RPMI8226 (cell line): Measurements from ENCODE around the gene SPTLC2.

Source experiments
- DNase-seq: peaks from one replicate; pipeline ENCODE4 v3.0.0-alpha.2; 2015

The SPTLC2 gene

DNA sequence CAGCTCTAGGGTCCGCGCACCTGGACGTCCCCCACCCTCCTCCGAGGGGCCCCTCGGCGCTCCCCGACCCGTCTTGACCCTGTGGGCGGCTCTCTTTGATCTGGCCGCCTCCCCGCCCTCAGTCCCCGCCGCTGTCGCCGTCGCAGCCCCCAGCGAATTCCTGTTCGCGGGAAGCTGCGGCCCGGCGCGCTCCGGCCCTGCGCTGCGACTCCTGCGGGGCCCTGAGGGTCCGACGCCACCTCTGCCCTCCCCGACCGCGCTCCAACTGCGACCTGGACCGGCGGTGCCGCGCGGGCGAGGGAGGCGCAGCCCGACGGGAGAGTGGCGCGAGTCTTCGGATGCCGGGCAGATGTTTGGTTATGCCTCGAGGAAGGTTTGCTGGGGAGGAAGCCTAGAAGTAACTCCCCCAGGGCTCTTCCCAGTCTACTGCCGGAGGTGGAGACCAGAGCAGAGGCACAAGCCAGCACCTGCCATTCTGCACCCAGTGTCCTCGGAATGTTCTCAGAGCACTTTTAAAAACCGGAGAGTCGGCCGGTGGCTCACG is 117.4 kb downstream of the SPTLC2 start:
- peak; percentile 39 for DNase-seq

DNA sequence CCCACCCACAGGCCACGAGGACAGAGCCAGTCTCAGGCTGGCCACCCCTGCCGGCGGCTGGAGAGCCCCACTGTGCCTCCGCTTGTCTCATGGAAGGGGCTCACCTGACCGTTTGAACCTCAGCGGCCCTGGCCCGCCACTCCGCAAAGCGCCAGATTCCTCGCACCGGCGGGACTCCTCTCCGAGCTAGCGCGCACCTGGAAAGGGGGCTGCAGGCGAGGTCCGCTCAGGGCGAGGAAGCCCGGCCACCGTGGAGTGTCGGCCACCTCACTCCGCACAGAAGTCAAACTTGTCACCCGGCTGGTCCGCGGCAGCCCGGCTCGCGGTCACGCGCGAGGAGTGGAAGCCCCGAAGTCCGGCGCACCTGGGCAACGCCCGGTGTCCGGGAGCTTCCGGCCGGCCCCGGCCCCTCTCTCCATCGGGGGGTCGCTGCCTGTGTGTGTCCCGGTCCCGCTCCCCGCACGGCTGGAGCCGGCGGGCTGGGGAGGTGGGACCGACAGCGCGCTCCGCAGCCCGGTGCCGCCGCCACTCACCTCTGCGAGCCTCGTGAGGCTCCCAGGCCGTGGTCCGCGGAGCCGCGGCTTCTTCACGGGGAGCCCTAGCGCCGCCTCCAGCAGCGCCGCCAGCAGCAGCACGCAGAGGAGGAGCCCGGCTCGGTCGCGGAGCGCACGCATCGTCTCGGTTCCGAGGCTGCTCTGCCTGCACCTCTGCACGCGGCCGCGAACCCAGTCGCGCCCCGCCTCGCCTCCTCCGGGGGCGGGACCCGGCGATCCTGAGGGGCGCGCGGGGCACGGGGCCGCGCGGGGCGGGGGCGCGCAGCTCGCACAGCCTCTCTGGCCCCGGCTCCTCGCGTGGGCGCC is 118.1 kb downstream of the SPTLC2 start, which contains the start of gene ISM2:
ISM2 (minus strand) TSS at position 697 of the 860 bp plus-strand sequence; CDS start at position 674, 23 bp downstream.
- peak; percentile 55 for DNase-seq

DNA sequence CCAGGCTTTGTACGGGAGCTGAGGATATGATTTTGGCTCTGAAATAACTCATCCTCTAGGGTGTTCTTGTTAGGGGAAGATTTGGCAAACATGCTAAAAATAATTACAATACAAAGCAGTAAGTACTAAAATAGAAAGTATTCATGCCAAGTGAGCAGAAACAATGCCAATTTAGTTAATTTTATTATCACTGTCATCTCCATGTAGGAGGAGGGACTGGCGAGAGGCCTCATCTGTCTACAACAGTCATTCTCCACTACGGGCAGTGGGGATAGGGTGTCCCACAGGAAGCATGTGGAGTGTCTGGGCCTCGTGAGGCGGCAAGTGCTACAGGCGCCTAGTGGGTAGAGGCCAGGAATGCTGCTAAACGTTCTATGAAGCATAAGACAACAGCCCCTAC is 121.1 kb downstream of the SPTLC2 start:
- DNase-seq, result peak; percentile 13

DNA sequence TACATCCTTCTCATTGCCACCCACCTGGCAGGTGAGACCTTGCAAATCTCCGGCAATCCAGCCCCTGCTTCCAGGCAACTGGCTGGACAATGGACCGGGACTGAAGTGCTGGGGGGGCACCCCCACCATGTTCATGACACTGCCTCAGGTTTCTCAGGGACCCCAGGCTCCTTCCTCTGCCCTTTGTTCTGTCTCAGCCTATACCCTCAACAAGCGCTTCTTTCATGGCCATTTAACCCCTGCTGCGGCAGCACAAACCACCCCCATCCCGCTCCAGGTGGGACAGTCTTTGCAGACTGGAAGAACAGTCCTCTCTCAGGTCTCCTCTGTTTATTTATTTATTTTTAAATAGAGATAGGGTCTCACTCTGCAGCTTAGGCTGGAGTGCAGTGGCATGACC is 125.4 kb downstream of the SPTLC2 start:
- DNase-seq, result no peak

DNA sequence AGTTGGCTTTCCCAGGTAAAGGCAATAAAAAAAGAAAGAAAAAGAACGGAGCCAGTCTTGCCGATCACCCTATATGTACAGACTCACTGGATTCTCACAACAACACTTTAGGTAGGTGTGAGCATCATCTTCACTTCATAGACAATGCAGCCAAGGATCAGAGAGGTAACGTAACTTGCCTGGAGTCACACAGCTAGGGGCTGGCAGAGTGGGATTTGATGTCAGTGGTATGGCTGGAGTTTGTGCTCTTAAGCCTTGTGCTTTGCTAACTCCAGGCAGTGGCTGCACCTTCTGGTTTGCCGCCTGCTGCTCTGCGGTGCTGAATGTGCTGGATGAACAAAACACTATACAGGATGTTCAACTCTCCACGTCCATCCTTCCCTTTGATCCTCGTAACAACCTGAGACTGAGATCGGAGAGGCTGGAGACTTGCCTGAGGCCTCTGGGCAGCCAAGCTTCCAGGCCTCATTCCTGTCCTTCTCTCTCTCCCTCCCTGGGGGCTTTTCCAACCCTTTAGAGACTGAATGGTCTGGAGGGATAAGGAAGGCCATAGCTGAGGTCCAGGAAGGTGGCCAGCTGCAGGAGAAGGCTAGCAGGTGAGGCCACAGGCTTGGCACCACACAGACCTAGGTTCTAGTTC is 126.0 kb downstream of the SPTLC2 start:
- no peak for DNase-seq

DNA sequence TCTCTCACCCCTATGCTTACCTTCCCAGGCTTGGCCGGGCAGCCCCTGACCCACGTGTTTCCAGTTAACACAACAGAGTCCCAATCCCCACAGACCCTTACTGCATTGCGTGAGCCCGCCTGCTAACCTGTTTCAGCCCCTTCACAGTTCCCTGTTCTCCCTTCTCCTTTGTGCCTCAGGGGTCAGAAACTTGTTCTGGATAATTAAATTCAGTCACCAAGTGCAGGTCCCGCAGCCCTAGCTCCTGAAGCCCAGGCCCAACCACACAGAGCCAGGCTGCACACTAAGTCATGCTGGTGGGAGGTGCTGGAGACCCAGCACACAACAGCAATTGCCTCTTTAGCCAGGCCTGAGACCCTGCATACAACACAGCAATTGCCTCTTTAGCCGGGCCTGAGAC is 127.4 kb downstream of the SPTLC2 start:
- DNase-seq, result no peak

DNA sequence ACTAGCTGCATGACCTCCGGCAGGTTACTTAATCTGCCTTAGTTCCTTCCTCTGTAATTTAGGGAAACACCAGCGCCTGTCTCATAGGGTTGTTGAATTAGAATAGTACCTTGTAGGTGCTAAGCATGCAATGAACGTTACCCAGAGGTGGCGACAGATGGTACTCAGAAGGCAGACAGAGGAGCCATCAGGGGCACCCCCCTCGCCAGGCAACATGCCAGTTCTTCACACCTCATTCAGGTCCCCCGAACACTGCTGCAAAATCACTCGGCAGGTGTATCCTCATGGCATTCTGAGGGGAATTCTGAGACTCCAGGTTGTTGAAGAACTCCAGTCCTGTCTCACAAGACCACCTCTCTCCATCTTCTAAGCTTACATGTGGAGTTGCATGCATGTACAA is 127.9 kb downstream of the SPTLC2 start:
- no peak for DNase-seq

DNA sequence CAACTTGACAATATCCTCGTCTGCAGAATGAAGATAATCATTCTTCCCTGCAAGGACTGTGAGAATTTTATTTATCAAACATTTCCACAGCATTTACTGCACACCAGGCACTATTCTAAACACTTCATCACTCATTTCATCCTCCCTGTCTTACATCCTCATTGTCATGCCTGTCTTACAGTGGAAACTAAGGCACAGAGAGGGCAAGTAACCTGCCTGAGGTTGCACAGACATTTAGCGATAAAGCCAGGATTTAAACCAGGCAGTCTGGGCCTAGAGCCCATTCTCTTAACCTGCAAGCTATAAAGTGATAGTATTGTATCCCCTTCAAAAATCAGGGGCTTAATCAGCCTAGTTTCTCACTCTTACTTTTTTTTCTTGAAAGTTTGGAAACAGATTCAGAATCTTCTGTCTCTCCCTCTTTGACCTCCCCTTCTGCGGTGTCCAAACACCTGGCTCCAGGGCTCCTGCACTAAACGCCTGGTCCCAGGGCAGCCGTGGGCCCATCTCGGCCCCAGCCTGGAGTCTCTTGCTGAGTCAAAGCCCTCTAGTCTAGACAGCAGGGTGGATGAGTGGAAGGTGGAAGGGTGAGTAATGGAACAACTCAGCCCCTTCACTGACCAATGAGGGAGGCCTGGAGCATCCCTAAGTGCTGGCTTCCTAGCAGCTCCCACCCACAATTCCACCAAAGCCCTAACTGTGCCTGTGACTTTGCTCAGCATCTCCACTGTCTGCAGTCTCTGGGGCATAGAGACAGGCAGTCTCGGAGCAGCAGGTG is 130.3 kb downstream of the SPTLC2 start:
- no peak for DNase-seq

DNA sequence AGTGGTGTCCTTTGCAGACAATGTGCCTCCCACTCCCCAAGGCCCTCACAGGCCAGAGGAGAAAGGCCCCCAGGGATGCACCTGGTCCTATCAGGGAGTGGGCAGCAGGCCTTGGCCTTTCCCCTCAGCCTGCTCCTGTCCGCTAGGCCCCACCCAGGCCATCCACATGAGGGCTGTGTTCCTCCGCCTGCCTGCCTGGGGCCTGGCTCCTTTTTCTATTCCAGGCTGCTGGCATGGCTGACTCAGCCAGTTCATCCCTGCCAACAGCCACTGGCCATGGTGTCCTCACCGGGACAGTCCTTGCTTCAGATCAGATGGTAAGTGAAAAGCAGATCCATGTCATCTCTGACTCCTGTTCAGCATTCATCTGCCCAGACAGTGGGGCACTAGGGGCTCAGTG is 131.2 kb downstream of the SPTLC2 start:
- DNase-seq, result no peak

DNA sequence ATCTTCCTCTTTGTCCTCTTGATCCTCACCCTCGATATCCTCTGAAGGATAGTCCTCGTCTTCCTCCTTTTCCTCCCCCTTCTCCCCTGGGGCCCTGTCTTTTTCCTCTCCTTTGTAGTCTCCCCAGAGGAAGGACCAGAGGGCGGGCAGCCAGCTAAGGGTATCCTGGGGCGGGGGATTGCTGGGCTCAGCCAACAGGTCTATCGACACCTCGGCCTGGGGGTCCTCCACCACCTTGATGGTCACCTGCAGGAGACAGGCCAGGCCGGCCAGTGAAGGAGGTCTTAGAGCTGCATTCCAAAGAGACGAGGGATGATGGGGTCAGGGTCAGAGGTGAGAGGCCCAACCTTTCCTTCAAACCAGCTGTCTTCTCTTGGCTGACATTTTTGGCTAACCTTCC is 134.0 kb downstream of the SPTLC2 start:
- no peak for DNase-seq

DNA sequence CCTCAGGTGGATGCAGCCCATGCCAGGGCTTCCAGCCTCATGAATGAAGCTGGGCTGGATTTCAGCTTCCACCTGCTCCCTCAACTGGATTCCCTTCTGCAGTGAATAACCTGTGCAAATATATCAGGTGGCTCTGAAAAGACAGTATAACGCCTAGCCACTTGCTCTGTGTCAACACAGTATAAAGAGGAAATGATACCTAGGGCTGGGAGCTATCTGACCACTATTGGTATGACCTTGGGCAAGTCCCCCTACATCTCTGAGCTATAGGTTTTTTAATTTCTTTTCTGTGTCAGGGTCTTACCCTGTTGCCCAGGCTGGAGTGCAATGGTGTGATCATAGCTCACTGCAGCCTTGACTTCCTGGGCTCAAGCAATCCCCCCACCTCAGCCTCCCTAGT is 137.6 kb downstream of the SPTLC2 start:
- DNase-seq, result peak; percentile 39

DNA sequence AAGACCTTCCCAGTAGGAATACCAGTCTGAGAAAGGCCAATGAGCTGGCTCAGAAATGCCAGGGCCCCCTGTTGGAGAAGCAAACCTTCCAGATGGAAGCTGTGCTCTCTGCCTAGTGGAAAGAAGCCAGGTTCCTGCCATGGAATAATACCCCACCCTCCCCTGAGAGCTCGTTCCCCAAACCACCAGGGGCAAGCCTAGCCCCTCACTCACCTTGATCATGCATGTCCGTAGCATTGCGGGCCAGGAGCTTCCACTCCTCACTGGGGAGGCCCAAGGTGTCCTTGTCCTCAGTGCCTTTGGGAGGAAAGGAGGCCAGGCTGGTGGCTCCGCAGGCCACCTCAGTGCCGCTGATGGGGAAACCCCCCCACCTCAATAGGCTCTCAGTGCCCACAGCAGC is 138.4 kb downstream of the SPTLC2 start:
- no peak for DNase-seq

DNA sequence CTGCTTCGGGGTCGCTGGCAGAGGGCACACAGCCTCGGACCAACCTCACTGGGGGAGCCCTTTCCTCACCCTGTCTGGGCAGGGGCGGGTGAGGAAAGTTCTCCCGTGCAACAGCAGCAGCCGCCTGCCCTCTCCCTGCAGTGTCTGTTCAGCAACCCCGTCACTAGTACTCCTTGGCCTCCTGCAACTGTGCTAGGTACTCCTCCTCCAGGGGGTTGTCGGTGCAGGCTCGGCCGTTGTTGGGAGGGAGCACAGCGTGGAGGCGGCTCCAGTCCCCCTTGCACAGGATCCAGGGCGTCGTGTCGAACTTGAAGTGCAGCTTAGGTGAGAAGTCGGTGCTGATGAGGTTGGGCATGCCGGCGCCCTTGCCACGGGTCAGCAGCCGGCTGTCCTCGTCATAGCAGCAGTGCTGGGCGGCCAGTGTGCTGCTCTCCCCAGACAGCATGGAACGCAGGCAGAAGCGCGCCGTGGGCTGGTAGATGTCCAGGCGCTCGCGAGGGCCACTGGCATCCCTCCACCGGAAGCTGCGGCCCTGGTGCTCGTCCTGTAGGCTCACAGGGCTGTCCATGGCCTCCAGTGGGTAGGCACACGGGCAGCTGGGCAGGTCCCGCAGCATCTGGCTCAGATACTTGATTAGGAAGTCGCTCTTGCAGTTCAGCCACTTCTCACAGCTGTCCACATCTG is 140.9 kb downstream of the SPTLC2 start:
- no peak for DNase-seq

DNA sequence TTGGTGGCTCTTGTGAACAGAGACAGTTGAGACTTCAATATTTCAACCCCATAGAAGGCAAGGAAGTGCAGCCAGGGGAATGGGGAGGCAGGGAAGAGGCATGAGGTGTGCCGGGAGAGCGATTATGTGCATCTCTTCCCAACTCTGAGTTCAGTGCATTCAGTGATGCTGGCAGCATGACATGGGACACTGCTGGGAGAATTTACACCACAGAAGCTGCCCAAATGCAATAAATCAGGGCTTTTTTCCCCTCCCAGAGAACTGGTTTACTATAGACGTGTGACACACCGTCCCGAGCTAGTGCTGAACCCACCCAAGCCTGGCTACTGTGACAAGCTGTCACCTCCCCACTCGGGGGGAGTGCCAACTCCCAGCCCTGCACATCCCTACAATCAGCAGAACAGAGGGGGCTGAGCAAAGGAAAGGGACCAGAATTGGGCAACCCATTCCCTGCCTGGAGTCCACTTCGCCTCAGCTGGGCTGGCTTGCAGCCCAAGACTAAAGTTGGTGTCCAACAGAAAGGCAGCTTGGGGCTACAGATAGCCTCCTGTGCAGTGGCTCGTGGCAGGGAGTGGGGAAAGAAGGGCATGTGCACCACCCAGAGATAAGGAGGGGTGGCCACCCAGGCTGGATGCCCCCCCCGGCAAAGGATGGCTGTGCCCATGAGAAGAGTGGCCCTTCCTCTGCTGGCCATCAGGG is 141.8 kb downstream of the SPTLC2 start:
- DNase-seq, result no peak

DNA sequence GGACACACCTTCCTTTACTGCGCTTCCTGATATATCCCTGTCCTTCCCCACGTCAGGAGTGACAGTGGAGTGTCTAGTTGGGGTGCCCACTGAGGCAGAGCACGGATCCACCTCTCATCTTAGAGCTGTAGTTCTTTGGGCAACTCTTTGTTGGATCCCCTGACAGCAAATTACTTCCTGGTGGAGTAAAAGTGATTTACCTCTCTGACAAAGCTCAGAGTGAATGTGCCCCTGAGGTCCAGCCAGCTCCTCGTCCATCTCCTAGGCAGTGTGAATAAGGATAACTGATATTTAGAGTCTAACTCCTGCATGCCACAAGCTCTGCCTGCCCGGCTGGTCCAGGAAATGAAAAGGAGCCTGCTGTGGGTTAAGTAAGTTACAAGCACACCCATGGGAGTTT is 142.5 kb downstream of the SPTLC2 start:
- DNase-seq, result no peak

DNA sequence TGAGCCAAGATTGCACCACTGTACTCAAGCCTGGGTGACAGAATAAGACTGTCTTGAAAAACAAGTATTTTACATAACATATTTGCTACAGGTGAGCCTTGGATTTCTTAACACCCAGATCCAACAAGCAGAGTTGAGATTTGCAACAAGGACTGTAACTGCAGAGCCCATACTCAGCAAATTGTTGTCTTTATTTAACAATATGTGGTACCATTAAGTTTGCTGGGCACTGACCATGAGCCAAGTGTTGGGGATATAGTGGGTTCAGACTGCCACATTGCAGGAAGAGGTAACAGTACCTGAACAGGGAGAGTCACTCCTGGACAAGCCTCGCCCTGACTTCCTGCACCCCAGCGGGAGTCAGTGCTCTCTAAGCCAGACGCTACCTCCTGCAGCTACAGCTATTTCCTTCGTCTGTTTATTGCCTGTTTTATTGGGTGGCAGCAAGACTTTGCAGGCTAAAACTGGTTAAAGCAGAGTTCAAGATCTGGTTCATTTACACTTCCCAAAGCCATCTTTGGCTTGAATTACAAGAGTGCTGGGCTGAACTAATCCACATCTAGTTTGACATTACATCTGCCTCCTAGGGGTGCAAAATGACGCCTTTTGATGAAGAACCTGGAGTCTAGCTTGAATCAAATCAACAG is 146.1 kb downstream of the SPTLC2 start:
- no peak for DNase-seq

DNA sequence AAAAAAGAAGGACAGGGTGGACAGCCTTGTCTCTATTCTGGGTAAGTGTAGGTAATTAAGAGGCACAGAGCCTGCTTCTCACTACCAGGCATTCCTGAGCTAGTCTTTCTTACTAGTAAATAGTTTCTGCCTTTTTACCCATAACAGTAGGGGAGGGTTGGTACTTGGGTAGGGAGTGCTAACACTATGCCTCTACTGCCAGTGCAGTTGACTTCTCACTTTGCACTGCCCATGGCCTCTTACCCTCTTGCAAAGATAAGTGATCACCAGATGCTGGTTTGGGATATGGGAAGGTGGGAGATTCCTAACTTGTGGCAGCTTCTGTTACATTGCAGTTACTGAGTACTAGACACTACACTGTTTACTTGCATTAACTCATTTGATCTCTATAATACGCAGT is 146.9 kb downstream of the SPTLC2 start:
- DNase-seq, result no peak

DNA sequence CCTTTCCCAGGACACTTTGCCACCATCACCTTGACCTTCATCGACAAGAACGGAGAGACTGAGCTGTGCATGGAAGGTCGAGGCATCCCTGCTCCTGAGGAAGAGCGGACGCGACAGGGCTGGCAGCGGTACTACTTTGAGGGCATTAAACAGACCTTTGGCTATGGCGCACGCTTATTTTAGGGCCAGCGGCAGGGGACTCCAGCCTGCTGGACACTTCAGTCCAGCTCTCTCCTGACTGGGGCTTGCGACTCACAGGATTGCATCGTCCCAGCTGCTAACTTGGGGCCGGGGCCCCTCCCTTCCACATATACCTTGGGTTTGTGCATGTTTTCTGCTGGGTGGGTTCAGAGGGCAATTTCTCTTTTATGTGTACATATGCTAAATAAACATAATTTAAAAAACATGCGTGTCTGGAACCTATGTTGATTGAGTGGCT is 147.4 kb downstream of the SPTLC2 start:
- DNase-seq, result no peak

DNA sequence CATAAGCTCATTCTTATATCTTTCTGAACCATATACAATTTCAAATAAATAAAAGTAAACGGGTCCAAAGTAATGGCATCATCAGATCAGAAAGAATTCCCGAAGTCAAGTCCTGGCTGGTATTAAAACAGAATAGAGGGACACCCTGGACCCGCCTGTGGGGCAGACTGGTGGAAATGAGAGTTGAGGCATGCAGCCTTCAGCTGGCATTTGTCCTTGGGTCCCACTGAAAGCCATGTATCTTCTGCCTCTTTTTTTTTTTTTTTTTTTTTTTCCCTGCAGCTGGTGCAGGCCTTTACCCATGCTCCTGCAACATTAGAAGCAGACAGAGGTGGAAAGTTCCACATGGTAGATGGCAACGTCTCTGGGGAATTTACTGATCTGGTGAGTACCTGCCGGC is 148.6 kb downstream of the SPTLC2 start:
- DNase-seq, result no peak

DNA sequence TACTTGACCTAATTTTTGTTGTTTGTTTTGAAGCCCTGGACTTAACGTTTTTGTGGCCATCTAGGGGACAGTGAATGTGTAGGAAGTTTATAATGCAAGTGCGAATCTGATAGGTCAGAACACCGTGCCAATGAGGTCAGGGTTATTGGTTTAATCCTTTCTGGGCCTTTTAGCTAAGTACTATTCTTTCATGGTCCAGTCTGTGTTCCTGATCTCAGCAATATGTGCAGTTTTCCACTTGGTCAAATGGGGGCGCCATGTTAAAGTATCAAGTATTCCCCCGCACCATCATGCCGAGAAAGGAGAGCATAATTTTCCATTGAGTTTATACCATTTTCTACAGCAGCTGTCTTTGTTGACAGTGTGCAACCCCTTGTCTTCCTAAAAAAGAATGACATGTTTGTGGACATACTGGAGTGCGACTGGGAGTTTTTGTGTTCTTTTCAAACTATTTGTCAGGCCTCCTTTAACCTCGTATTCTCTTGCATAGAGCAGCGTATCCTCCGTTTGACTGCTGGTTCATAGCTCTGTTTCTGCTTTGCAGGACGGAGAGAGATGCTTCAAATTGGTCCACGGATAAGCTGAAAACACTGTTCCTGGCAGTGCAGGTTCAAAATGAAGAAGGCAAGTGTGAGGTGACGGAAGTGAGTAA is 157.2 kb downstream of the SPTLC2 start:
- peak; percentile 69 for DNase-seq
